GM12878 (cell line): ENCODE measurements around the gene HOXD1. TPM values are rescaled to one million over a fixed set of nuclear protein-coding genes. Genes with fewer than 3 reads are reported as not detected.

Source experiments
- ATAC-seq: fragments of 200-7000 bp; cut with Tn5 transposase; 3 replicates; pipeline ENCODE4 v1.9.1; 2020; ENCODE audit warnings: mild to moderate bottlenecking, moderate library complexity
- BruUV-seq: library from RNA; stranded (reverse); fragments of 400-500 nt; replicated peaks from 2 replicates; lab custom pipeline; 2021; lab: Mats Ljungman, UMichigan
- CTCF ChIA-PET: fragments of 300-600 bp; sonication (Branson Sonifier 250); formaldehyde crosslinking; extraction: SDS; loops from one replicate; lab custom pipeline; 2021; ENCODE audit warnings: inconsistent platforms; lab: Yijun Ruan, JAX
- POLR2A ChIA-PET: fragments of 350-600 bp; formaldehyde crosslinking; extraction: SDS; loops from one replicate; lab custom pipeline; 2021; ENCODE audit warnings: inconsistent platforms; lab: Charles Lee
- RAD21 ChIA-PET: fragments of 300-600 bp; sonication (Branson Sonifier 250); formaldehyde crosslinking; loops from one replicate; lab custom pipeline; 2023; ENCODE audit warnings: antibody characterized with exemption; ENCODE audit not compliant: unreplicated experiment; lab: Charles Lee
- SMC1A ChIA-PET: fragments of 300-600 bp; sonication (Branson Sonifier 250); formaldehyde crosslinking; loops from one replicate; lab custom pipeline; 2023; ENCODE audit not compliant: unreplicated experiment, uncharacterized antibody; lab: Charles Lee
- DNase-seq: peaks from one replicate; pipeline ENCODE4 v3.0.0-alpha.2; 2011; ENCODE audit warnings: low read depth, low spot score
- FAIRE-seq: peaks from 3 replicates; lab custom pipeline; 2011; peaks lifted over from hg19 to GRCh38; lab: Jason Lieb, UNC
- H2AFZ ChIP-seq: 2 replicates; pipeline ENCODE4 v1.6.0; 2011; ENCODE audit warnings: low read depth, low read length, control low read depth; ENCODE audit not compliant: control insufficient read depth
- H3K27ac ChIP-seq: 2 replicates; pipeline ENCODE4 v1.5.1; 2011; ENCODE audit warnings: control low read depth; ENCODE audit not compliant: control insufficient read depth, insufficient read depth
- H3K27me3 ChIP-seq, 2 experiments: replicated peaks in 1 of 2; 2 replicates each; pipeline versions ENCODE4 v1.6.0 to v1.6.1; 2011; ENCODE audit warnings: low read length in 1 of 2; ENCODE audit not compliant: control insufficient read depth in 2 of 2, insufficient read depth in 2 of 2
- H3K36me3 ChIP-seq, 2 experiments: 2 replicates each; pipeline ENCODE4 v1.5.1; 2011; ENCODE audit warnings: low read length in 1 of 2; ENCODE audit not compliant: control insufficient read depth in 2 of 2, insufficient read depth in 2 of 2
- H3K4me1 ChIP-seq: 2 replicates; pipeline ENCODE4 v1.6.1; 2011; ENCODE audit warnings: mild to moderate bottlenecking, low read length, moderate library complexity, mixed read lengths; ENCODE audit not compliant: control insufficient read depth, insufficient read depth
- H3K4me2 ChIP-seq: 2 replicates; pipeline ENCODE4 v1.6.0; 2011; ENCODE audit warnings: control low read depth; ENCODE audit not compliant: control insufficient read depth, insufficient read depth
- H3K4me3 ChIP-seq: fragments of 200-600 bp; sonication (generic); 2 replicates; pipeline ENCODE4 v1.5.1; 2016
- H3K79me2 ChIP-seq: 2 replicates; pipeline ENCODE4 v1.6.0; 2011; ENCODE audit warnings: low read length; ENCODE audit not compliant: control insufficient read depth, insufficient read depth
- H3K9ac ChIP-seq: 2 replicates; pipeline ENCODE4 v1.8.0; 2011; ENCODE audit warnings: low read length, control low read depth, mixed read lengths; ENCODE audit not compliant: control insufficient read depth, insufficient read depth
- H3K9me3 ChIP-seq: replicated peaks from 3 replicates; pipeline ENCODE4 v1.5.1; 2011; ENCODE audit warnings: mild to moderate bottlenecking, low read length; ENCODE audit not compliant: control insufficient read depth, insufficient read depth
- H4K20me1 ChIP-seq: 2 replicates; pipeline ENCODE4 v1.6.0; 2011; ENCODE audit not compliant: control insufficient read depth, insufficient read depth
- E2F8 ChIP-seq: fragments of 450-650 bp; IDR thresholded peaks from 2 replicates; pipeline ENCODE4 v1.6.1; 2018; ENCODE audit warnings: mild to moderate bottlenecking, low read depth, moderate library complexity; ENCODE audit not compliant: partially characterized antibody
- HSF1 ChIP-seq: fragments of 150-350 bp; IDR thresholded peaks from 2 replicates; pipeline ENCODE4 v1.6.1; 2014; ENCODE audit warnings: mild to moderate bottlenecking, low read depth, low read length
- IRF5 ChIP-seq: fragments of 450-650 bp; IDR thresholded peaks from 2 replicates; pipeline ENCODE4 v1.6.1; 2017; ENCODE audit warnings: borderline replicate concordance
- KAT2A ChIP-seq: conservative IDR thresholded peaks from 2 replicates; pipeline ENCODE4 v1.6.1; 2011; ENCODE audit warnings: low read depth, low read length; ENCODE audit not compliant: control insufficient read depth
- NKRF ChIP-seq: fragments of 450-650 bp; conservative IDR thresholded peaks from 2 replicates; pipeline ENCODE4 v1.6.1; 2017; ENCODE audit warnings: mild to moderate bottlenecking, moderate library complexity
- PKNOX1 ChIP-seq: fragments of 450-650 bp; IDR thresholded peaks from 2 replicates; pipeline ENCODE4 v1.6.1; 2016; ENCODE audit warnings: mild to moderate bottlenecking
- SMARCA5 ChIP-seq: fragments of 450-650 bp; IDR thresholded peaks from 2 replicates; pipeline ENCODE4 v1.6.1; 2017; ENCODE audit warnings: mild to moderate bottlenecking
- SP1 ChIP-seq: IDR thresholded peaks from one replicate; pipeline ENCODE4 v1.6.1; 2011; ENCODE audit warnings: low read depth, low read length
- SREBF1 ChIP-seq: IDR thresholded peaks from 2 replicates; pipeline ENCODE4 v1.6.1; 2012; ENCODE audit warnings: mild to moderate bottlenecking, low read length
- WRNIP1 ChIP-seq: IDR thresholded peaks from 2 replicates; pipeline ENCODE4 v1.6.1; 2011; ENCODE audit warnings: low read depth, low read length, improper control_type of control experiment, borderline replicate concordance
- WGBS: methylation state at CpG from one replicate; pipeline ENCODE4 v1.1.6; 2016; ENCODE audit warnings: low lambda C conversion rate; ENCODE audit not compliant: insufficient replicate concordance, insufficient coverage; ENCODE audit errors: missing lambda C conversion rate; 5-methylcytosine and 5-hydroxymethylcytosine counted together
- in situ Hi-C: fragments of 300-500 bp; cut with MboI; formaldehyde crosslinking; loops from 9 replicates; pipeline ENCODE4 v1.14.3; 2018; ENCODE audit warnings: mixed read lengths
- intact Hi-C: fragments of 100-400 bp; cut with micrococcal nuclease; formaldehyde crosslinking; loops from one replicate; pipeline ENCODE4 v1.14.2; 2022; ENCODE audit not compliant: unreplicated experiment
- polyA plus RNA-seq, 11 experiments: library from polyadenylated mRNA; depleted of rRNA in 4 of 11; unstranded in 6 of 11; stranded (reverse) in 5 of 11; fragments of >200 nt; fragmentation: Nextera tagmentation in 4 of 11; fragmentation: Illumina TruSeq in 1 of 11; extraction: Ambion mirVana in 4 of 11; extraction: Trizol in 1 of 11; gene quantifications; 1 replicate in 1 of 11; 2 replicates in 10 of 11; pipeline versions ENCODE4 v1.2.1 to v1.2.3, GENCODE V29; 2011 to 2016; ENCODE audit warnings: inconsistent platforms in 2 of 11, missing spikeins in 2 of 11, low read depth in 1 of 11
- total RNA-seq, 4 experiments: library from RNA; depleted of rRNA in 3 of 4; stranded (reverse); fragments of >200 nt in 3 of 4; fragmentation: Illumina TruSeq in 1 of 4; extraction: Trizol in 1 of 4; gene quantifications; 2 replicates each; pipeline versions ENCODE4 v1.2.1 to v1.2.3, GENCODE V29; 2013 to 2021

Gene HOXD1
- total and polyA plus RNA-seq, 10 of the 15 experiments (the other 5 are each of a cell fraction or from before 2014, with no cell fraction given), result not detected

GRCh38 chr2:176166272-176166671, 22.2 kb upstream of the HOXD1 start (continued):
- no peak for TF ChIP-seq NKRF
- no peak for TF ChIP-seq IRF5

GRCh38 chr2:176167398-176167797, 21.1 kb upstream of the HOXD1 start:
- Histone ChIP-seq H4K20me1 (no peaks in the 10 kb centered on the region), H3K27me3 (peaks cover 16 to 24% of the 10 kb centered on the region in 2 experiments), H3K9me3 (peaks cover 2% of the 10 kb centered on the region; the same call in 2 of the 3 replicates), H3K4me2 (no peak overlapping the region), H3K4me3 (no peak overlapping the region), H3K9ac (no peak overlapping the region), H3K79me2 (no peaks in the 10 kb centered on the region), H3K4me1 (no peaks in the 10 kb centered on the region), H3K36me3 (no peaks in the 10 kb centered on the region; a peak in 1 of 4 replicates), H3K27ac (no peak overlapping the region), H2AFZ (no peak overlapping the region)
- ATAC-seq, result no peak
- no TSS peak for BruUV-seq
- WGBS, result 24% methylated on average over 1 of the region's 1 CpG
- ChIA-PET POLR2A (no interaction called here), RAD21 (interaction anchor here (1.4 kb wide), 1 partner anchor 288 kb away, joined by 3 read pairs; no protein-coding TSS in a partner anchor), CTCF (interaction anchor here (0.8 to 1.4 kb wide), 2 partner anchors 387 to 488 kb away, joined by 3 to 7 read pairs; no protein-coding TSS in a partner anchor), SMC1A (interaction anchor here (0.6 to 1.3 kb wide), 2 partner anchors 387 to 1559 kb away, joined by 3 read pairs; no protein-coding TSS in a partner anchor)
- intact Hi-C loops, result no loop called here
- in situ Hi-C loops, result no loop called here
- no peak for FAIRE-seq
- DNase-seq, result no peak
- TF ChIP-seq E2F8 (no peak), SMARCA5 (no peak), SREBF1 (no peak), KAT2A (no peak), PKNOX1 (no peak), WRNIP1 (no peak), SP1 (no peak), HSF1 (no peak)
